Caco-2 (cell line): ENCODE results near the gene ZP3. TPM values are rescaled to one million over a fixed set of nuclear protein-coding genes. Genes with fewer than 3 reads are reported as not detected.
A peak's percentile ranks its signal among the peaks of the same experiment; 100 is the strongest.
"Not testable (repeated sequence)": the region's sequence is repeated elsewhere in the genome, so short reads cannot be mapped to it uniquely, and the experiment has no call there.

Source experiments
- BruUV-seq: library from RNA; stranded (reverse); fragments of 400-500 nt; replicated peaks from 2 replicates; lab custom pipeline; 2021; lab: Mats Ljungman, UMichigan
- CTCF ChIA-PET: fragments of 300-600 bp; sonication (Branson Sonifier 250); formaldehyde crosslinking; loops from one replicate; lab custom pipeline; 2022; ENCODE audit warnings: antibody characterized with exemption; lab: Charles Lee
- POLR2A ChIA-PET: fragments of 300-600 bp; sonication (Branson Sonifier 250); formaldehyde crosslinking; loops from one replicate; lab custom pipeline; 2022; ENCODE audit warnings: antibody characterized with exemption; lab: Charles Lee
- DNase-seq, 2 experiments: peaks; one replicate each; pipeline versions ENCODE4 v3.0.0 to v3.0.0-alpha.2; 2020 to 2022
- H3K27me3 ChIP-seq: replicated peaks from 2 replicates; pipeline ENCODE4 v1.6.0; 2011; ENCODE audit warnings: low read length; ENCODE audit not compliant: control insufficient read depth, insufficient read depth
- H3K36me3 ChIP-seq: 2 replicates; pipeline ENCODE4 v1.5.1; 2011; ENCODE audit warnings: low read length; ENCODE audit not compliant: control insufficient read depth, insufficient read depth
- H3K4me1 ChIP-seq: fragments of 250-450 bp; sonication (Bioruptor Pico); 2 replicates; pipeline ENCODE4 v1.5.1; 2020; ENCODE audit warnings: mild to moderate bottlenecking
- H3K4me3 ChIP-seq: 2 replicates; pipeline ENCODE4 v1.5.1; 2011; ENCODE audit warnings: low read depth, mild to moderate bottlenecking, control low read depth, low read length
- H3K9me3 ChIP-seq: fragments of 250-450 bp; sonication (Bioruptor Pico); 2 replicates; pipeline ENCODE4 v1.5.1; 2020; ENCODE audit warnings: mild to moderate bottlenecking, moderate library complexity
- H3K27ac Mint-ChIP-seq: one replicate; pipeline ENCODE4 v1.8.0; 2022; ENCODE audit warnings: mixed read lengths; ENCODE audit not compliant: unreplicated experiment
- H3K27me3 Mint-ChIP-seq: one replicate; pipeline ENCODE4 v1.8.0; 2022; ENCODE audit warnings: mixed read lengths; ENCODE audit not compliant: insufficient read depth, unreplicated experiment
- H3K36me3 Mint-ChIP-seq: one replicate; pipeline ENCODE4 v1.8.0; 2022; ENCODE audit warnings: mild to moderate bottlenecking, mixed read lengths; ENCODE audit not compliant: insufficient read depth, unreplicated experiment
- H3K4me1 Mint-ChIP-seq: one replicate; pipeline ENCODE4 v1.8.0; 2022; ENCODE audit warnings: low read depth, mixed read lengths; ENCODE audit not compliant: unreplicated experiment
- H3K4me3 Mint-ChIP-seq: one replicate; pipeline ENCODE4 v1.8.0; 2022; ENCODE audit warnings: mild to moderate bottlenecking, moderate library complexity, mixed read lengths; ENCODE audit not compliant: unreplicated experiment
- H3K9me3 Mint-ChIP-seq: one replicate; pipeline ENCODE4 v1.8.0; 2022; ENCODE audit warnings: mixed read lengths; ENCODE audit not compliant: unreplicated experiment
- intact Hi-C: fragments of 100-400 bp; cut with micrococcal nuclease; formaldehyde crosslinking; loops from one replicate; pipeline ENCODE4 v1.10.0; 2022; ENCODE audit not compliant: unreplicated experiment
- total RNA-seq: library from RNA; stranded (reverse); gene quantifications from 2 replicates; pipeline ENCODE4 v1.2.3, GENCODE V29; 2022
- TF ChIP-seq, protein P1 (sequence below), 2 experiments: fragments of 200-600 bp in 1 of 2; IDR thresholded peaks; 1 replicate in 1 of 2; 2 replicates in 1 of 2; pipeline versions ENCODE4 v1.5.1 to v1.8.0; 2011 to 2022; ENCODE audit warnings: antibody characterized with exemption in 1 of 2, control low read depth in 1 of 2, inconsistent platforms in 1 of 2, low read depth in 1 of 2, low read length in 1 of 2, mild to moderate bottlenecking in 1 of 2, moderate library complexity in 1 of 2; ENCODE audit not compliant: insufficient read depth in 1 of 2, severe bottlenecking in 1 of 2, unreplicated experiment in 1 of 2

The ZP3 gene
- total RNA-seq, 1 experiment from 2014 or later = 3.2 TPM

DNA sequence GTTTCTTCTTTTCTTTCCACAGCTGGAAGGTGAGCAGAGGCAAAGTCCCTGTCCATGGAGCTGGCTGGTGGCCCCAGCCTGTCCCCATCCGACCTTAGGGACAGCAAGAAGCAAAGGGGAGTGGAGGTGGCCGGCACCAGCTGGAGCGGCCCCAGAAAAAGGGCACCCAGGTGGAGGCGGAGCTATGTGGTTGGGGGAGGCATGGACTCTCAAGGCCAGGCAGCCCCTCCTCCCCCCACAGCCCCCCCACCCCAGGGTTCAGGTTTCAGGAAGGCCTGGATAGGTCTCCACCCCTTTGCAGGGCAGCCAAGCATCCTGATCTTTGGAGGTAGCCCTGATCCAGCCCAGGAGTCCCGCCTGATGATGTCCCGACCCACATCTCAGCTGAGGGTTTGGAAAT lies 15.2 kb upstream of the ZP3 start, which contains the start of gene SSC4D:
Gene SSC4D, minus strand, starts transcription at position 161 of the 400 bp plus-strand sequence. CDS start 5,258 bp downstream, outside the sequence.
- Mint-ChIP-seq H3K27ac (no peak within 1 kb of the TSS), H3K4me3 (no peak within 1 kb of the TSS), H3K27me3 (no peaks in the 10 kb centered on the region), H3K9me3 (no peaks in the 10 kb centered on the region), H3K36me3 (no peaks in the 10 kb centered on the region), H3K4me1 (no peaks in the 10 kb centered on the region)
- no peaks in the 10 kb centered on the region for H3K4me1 ChIP-seq
- ChIA-PET POLR2A (no interaction called here), CTCF (no interaction called here)
- no peaks in the 10 kb centered on the region for H3K27me3 ChIP-seq
- no TSS peak for BruUV-seq
- TF ChIP-seq, protein P1, sequence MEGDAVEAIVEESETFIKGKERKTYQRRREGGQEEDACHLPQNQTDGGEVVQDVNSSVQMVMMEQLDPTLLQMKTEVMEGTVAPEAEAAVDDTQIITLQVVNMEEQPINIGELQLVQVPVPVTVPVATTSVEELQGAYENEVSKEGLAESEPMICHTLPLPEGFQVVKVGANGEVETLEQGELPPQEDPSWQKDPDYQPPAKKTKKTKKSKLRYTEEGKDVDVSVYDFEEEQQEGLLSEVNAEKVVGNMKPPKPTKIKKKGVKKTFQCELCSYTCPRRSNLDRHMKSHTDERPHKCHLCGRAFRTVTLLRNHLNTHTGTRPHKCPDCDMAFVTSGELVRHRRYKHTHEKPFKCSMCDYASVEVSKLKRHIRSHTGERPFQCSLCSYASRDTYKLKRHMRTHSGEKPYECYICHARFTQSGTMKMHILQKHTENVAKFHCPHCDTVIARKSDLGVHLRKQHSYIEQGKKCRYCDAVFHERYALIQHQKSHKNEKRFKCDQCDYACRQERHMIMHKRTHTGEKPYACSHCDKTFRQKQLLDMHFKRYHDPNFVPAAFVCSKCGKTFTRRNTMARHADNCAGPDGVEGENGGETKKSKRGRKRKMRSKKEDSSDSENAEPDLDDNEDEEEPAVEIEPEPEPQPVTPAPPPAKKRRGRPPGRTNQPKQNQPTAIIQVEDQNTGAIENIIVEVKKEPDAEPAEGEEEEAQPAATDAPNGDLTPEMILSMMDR (IDR thresholded peaks at IDR 0.05; ENCODE audit: insufficient read depth in 1 of 2, low read depth in 1 of 2, low read length in 1 of 2, severe bottlenecking in 1 of 2, unreplicated experiment in 1 of 2) = no peak
- H3K9me3 ChIP-seq = no peaks in the 10 kb centered on the region
- intact Hi-C loops = no loop called here
- no peak within 1 kb of the TSS for H3K4me3 ChIP-seq
- H3K36me3 ChIP-seq = no peaks in the 10 kb centered on the region
- peak; percentile 24 to 54 for DNase-seq

DNA sequence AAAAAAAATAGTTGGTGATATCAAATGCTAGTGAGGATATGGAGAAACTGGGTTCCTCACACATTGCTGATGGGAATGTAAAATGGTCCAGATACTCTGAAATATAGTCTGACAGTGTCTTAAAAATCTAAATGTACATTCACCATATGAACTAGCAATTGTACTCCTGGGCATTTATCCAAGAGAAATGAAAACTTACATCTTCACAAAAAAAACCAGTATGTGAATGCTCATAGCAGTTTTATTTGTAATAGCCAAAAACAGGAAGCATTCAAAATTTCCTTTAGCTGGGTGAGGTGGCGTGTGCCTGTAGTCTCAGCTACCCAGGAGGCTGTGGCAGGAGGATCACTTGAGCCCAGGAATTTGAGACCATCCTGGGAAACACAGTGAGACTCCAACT lies 13.1 kb upstream of the ZP3 start:
- Histone ChIP-seq H3K27me3 (no peaks in the 10 kb centered on the region), H3K4me3 (no peak overlapping the region), H3K4me1 (no peaks in the 10 kb centered on the region), H3K9me3 (no peaks in the 10 kb centered on the region), H3K36me3 (no peaks in the 10 kb centered on the region)
- no peak overlapping the region for H3K27ac Mint-ChIP-seq
- H3K4me3 Mint-ChIP-seq = no peak overlapping the region
- no peaks in the 10 kb centered on the region for H3K36me3 Mint-ChIP-seq
- H3K4me1 Mint-ChIP-seq = no peaks in the 10 kb centered on the region
- TF ChIP-seq, protein P1 (IDR thresholded peaks at IDR 0.05; ENCODE audit: insufficient read depth in 1 of 2, low read depth in 1 of 2, low read length in 1 of 2, severe bottlenecking in 1 of 2, unreplicated experiment in 1 of 2) = no peak
- ChIA-PET POLR2A (interaction anchor here (0.5 kb wide), 1 partner anchor 54 kb away, joined by 8 read pairs; no protein-coding TSS in a partner anchor), CTCF (no interaction called here)
- no peak for DNase-seq
- intact Hi-C loops = no loop called here
- H3K9me3 Mint-ChIP-seq = no peaks in the 10 kb centered on the region
- no TSS peak for BruUV-seq
- no peaks in the 10 kb centered on the region for H3K27me3 Mint-ChIP-seq

DNA sequence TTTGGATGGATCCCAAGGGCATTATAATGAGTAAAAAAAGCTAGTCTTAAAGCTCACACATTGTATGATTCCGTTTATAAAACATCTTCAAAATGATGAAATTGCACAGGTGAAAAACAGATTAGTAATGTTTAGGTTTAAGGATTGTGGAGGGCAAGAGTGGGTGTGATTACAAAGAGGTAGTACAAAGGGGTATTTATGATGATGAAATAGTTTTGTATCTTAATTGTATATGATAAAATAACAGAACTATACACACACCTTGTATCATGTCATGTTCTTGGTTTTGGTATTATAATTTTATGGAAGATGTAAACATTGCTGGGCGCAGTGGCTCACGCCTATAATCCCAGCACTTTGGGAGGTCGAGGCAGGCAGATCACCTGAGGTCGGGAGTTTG lies 12.5 kb upstream of the ZP3 start:
- no peaks in the 10 kb centered on the region for H3K27me3 Mint-ChIP-seq
- no peaks in the 10 kb centered on the region for H3K27me3 ChIP-seq
- CTCF ChIA-PET = no interaction called here

DNA sequence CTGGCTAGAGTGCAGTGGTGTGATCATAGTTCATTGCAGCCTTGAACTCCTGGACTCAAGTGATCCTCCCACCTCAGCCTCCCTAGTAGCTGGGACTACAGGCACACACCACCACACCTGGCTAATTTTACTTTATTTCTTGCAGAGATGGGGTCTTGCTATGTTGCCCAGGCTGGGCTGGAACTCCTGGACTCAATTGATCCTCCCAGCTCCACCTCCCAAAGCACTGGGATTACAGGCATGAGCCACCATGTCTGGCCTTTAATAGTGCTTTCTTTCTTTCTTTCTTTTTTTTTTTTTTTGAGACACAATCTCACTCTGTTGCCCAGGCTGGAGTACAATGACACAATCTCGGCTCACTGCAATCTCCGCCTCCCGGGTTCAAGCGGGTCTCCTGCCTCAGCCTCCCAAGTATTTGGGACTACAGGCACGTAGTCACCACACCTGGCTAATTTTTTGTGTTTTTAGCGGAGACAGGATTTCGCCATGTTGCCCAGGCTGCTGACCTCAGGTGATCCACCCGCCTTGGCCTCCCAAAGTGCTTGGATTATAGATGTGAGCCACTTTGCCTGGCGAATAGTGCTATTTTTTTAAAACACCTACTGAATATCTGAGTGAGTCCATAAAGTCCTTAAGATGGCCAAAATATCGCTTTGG lies 7.0 kb upstream of the ZP3 start:
- H3K27me3 ChIP-seq, DNase-seq, H3K4me3 ChIP-seq, H3K9me3 ChIP-seq, CTCF ChIA-PET, H3K27ac Mint-ChIP-seq, H3K27me3 Mint-ChIP-seq, POLR2A ChIA-PET, H3K4me3 Mint-ChIP-seq, H3K36me3 ChIP-seq, intact Hi-C loops, H3K4me1 ChIP-seq, H3K36me3 Mint-ChIP-seq, H3K4me1 Mint-ChIP-seq, BruUV-seq: not testable (repeated sequence)
- peaks cover 10% of the 10 kb centered on the region for H3K9me3 Mint-ChIP-seq

More for the DNA sequence above, 12.5 kb upstream of the ZP3 start:
- POLR2A ChIA-PET = no interaction called here
- Mint-ChIP-seq H3K36me3 (no peaks in the 10 kb centered on the region), H3K9me3 (no peaks in the 10 kb centered on the region), H3K4me1 (no peaks in the 10 kb centered on the region), H3K27ac (no peak overlapping the region), H3K4me3 (no peak overlapping the region)
- no peaks in the 10 kb centered on the region for H3K36me3 ChIP-seq
- H3K4me1 ChIP-seq = no peaks in the 10 kb centered on the region
- TF ChIP-seq, protein P1 (IDR thresholded peaks at IDR 0.05; ENCODE audit: insufficient read depth in 1 of 2, low read depth in 1 of 2, low read length in 1 of 2, severe bottlenecking in 1 of 2, unreplicated experiment in 1 of 2) = no peak
- BruUV-seq = no TSS peak
- DNase-seq = no peak
- H3K9me3 ChIP-seq = no peaks in the 10 kb centered on the region
- intact Hi-C loops = no loop called here
- no peak overlapping the region for H3K4me3 ChIP-seq

DNA sequence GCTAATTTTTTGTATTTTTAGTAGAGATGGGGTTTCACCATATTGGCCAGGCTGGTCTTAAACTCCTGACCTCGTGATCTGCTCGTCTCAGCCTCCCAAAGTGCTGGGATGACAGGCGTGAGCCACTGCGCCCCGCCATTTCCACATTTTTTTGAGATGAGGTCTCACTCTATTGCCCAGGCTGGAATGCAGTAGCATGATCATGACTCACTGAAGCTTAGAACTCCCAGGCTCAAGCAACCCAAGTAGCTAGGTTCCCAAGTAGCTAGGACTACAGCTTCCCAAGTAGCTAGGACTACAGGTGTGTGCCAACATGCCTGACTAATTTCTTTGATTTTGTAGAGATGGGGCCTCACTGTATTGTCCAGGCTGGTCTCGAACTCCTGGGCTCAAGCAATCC lies 3.7 kb upstream of the ZP3 start:
- H3K9me3 Mint-ChIP-seq = peaks cover 10% of the 10 kb centered on the region
- H3K36me3 ChIP-seq, H3K27ac Mint-ChIP-seq, CTCF ChIA-PET, intact Hi-C loops, H3K36me3 Mint-ChIP-seq, H3K4me3 Mint-ChIP-seq, POLR2A ChIA-PET, H3K9me3 ChIP-seq, BruUV-seq, H3K4me3 ChIP-seq, H3K27me3 Mint-ChIP-seq, H3K27me3 ChIP-seq: not testable (repeated sequence)
- H3K4me1 ChIP-seq = peaks cover 15% of the 10 kb centered on the region
- H3K4me1 Mint-ChIP-seq = peaks cover 15% of the 10 kb centered on the region
- DNase-seq = peak in 1 of 2 experiments; percentile 16
